ENCODE measurements around the gene PALM. TPM values are rescaled to one million over a fixed set of nuclear protein-coding genes. Genes with fewer than 3 reads are reported as not detected.
A peak's percentile ranks its signal among the peaks of the same experiment; 100 is the strongest.

The PALM gene, protein sequence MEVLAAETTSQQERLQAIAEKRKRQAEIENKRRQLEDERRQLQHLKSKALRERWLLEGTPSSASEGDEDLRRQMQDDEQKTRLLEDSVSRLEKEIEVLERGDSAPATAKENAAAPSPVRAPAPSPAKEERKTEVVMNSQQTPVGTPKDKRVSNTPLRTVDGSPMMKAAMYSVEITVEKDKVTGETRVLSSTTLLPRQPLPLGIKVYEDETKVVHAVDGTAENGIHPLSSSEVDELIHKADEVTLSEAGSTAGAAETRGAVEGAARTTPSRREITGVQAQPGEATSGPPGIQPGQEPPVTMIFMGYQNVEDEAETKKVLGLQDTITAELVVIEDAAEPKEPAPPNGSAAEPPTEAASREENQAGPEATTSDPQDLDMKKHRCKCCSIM
- 2.2 TPM for total RNA-seq
- 11.7 TPM for polyA plus RNA-seq
- long read RNA-seq, donor 1, result 0 reads
- long read RNA-seq, donor 2, partial matches to known transcripts, result 0 of 3 reads
- long read RNA-seq, donor 2, other reads (novel, unspliced or antisense), result 0 of 3 reads
- long read RNA-seq, donor 3, result 0 reads
- long read RNA-seq, donor 4, partial matches to known transcripts, result 0 of 3 reads
- long read RNA-seq, donor 4, other reads (novel, unspliced or antisense), result 0 of 3 reads
- long read RNA-seq, donor 5, partial matches to known transcripts, result 0 of 6 reads
- long read RNA-seq, donor 5, other reads (novel, unspliced or antisense), result 0 of 6 reads
- long read RNA-seq, donor 6, partial matches to known transcripts, result 0 of 1 reads
- long read RNA-seq, donor 6, other reads (novel, unspliced or antisense), result 0 of 1 reads
- long read RNA-seq, donor 7, result 0 reads
- long read RNA-seq, donor 8, result 0 reads
- long read RNA-seq, donor 9, partial matches to known transcripts, result 0 of 1 reads
- long read RNA-seq, donor 9, other reads (novel, unspliced or antisense), result 0 of 1 reads
- long read RNA-seq, donor 10, partial matches to known transcripts, result 0 of 2 reads
- long read RNA-seq, donor 10, other reads (novel, unspliced or antisense), result 0 of 2 reads

DNA sequence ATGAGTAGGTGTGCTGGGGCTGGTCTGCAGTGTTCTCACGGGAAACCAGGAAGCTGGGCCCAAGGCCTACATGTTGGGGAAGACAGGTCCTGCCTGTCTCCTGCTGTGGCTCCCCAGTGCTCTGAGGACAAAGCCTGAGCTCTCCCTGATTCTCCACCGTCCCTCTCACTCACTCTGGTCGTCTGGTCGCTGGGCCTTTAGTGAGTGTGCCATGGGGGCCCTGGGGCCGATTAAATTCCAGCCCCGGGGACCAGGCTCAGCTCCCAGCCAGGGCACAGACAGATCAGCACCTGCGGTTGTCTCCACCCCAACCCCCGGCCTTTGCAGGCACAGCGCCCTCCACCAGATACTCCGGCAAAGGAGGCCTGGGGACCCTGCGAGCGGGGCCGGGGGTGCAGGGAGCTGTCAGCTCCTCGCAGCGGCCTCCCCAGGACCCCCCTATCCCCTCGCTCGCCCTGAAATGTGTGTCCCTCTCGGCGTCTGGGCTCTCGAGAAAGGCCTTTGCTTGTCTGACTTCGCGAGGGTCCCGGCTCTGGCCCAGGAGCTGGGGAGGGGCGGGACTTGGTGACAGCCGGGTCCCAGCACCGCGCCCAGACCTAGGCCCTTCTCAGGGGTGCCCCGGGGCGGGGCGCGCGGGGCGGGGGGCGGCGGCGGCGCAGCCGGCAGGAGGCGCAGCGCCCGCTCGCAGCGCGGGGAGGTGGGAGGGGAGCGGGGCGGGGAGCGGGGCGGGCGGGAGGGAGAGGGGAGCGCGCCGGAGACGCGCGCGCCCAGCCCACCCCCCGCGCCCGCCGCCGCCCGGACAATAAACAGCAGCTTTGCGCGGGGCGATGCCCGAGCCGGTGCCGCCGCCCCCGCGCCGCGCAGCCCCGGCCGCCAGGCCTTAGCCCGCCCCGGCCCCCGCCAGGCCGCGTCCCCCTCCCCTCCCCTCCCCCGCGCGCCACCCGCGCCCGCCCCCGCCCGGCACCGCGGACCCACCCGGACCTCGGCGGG, at the start of gene PALM:
PALM (plus strand) TSS at position 782 of the 990 bp plus-strand sequence. CDS start 212 bp downstream, outside the sequence.
- H3K4me1 ChIP-seq (ENCODE audit: control insufficient read depth in 2 of 2, insufficient read depth in 2 of 2, low read length in 2 of 2), result peaks cover 3 to 5% of the 10 kb centered on the region in 2 donors
- 14% methylated on average over 89 of the region's 93 CpGs for WGBS

DNA sequence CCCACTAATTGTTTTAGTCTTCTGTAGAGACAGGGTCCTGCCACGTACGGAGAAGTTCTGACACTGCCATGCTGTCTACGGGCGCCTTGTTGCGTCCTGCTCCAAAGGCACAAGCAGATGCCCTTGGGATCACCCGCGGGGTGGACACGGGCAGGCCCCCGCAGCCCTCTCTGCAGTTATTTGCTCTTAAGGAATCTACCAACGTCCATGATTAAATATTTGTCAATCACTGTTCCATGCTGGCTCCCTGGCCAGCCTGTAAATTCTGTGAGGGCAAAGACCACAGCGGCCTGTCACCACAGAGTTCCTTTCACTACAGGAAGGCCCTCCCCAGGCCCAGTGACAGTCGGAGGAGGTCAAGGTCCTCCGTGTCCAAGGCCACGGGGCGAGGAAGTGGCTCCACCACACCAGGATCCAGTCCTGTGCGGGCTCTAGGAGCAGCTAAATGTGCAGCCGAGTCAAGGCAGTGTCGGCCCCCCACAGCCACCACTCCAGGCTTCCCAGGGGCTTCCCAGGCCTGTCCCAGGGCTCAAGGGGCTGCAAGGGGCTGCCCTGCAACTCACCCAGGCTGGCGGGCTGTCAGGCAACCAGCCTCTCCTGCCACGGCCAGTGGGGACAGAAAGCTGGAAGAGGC, 47.8 kb upstream of the PALM start:
- Histone ChIP-seq H3K27me3 (ENCODE audit: control insufficient read depth in 2 of 2, insufficient read depth in 1 of 2, low read length in 1 of 2) (no peaks in the 10 kb centered on the region), H3K36me3 (ENCODE audit: control insufficient read depth in 2 of 2, insufficient read depth in 2 of 2, low read length in 1 of 2) (peaks cover 21 to 26% of the 10 kb centered on the region in 2 donors), H3K4me1 (ENCODE audit: control insufficient read depth in 2 of 2, insufficient read depth in 2 of 2, low read length in 2 of 2) (peaks cover 25 to 40% of the 10 kb centered on the region in 2 donors), H3K9me3 (ENCODE audit: control insufficient read depth in 2 of 2, insufficient read depth in 1 of 2, low read length in 1 of 2) (peaks cover 0 to 12% of the 10 kb centered on the region in 2 donors), H3K4me3 (ENCODE audit: low read length in 2 of 2) (peak overlapping the region; percentile 66 to 95), H3K27ac (ENCODE audit: low read depth in 1 of 2, low read length in 1 of 2) (peak overlapping the region; percentile 82 to 89)
- DNase-seq (ENCODE audit: low read depth in 6 of 9, low spot score in 9 of 9), result no peak
- WGBS, result 40% methylated on average over 20 of the region's 20 CpGs

More for the DNA sequence above, at the start of gene PALM:
- no peak for DNase-seq (ENCODE audit: low read depth in 6 of 9, low spot score in 9 of 9)
- no peaks in the 10 kb centered on the region for H3K36me3 ChIP-seq (ENCODE audit: control insufficient read depth in 2 of 2, insufficient read depth in 2 of 2, low read length in 1 of 2)
- H3K27me3 ChIP-seq (ENCODE audit: control insufficient read depth in 2 of 2, insufficient read depth in 1 of 2, low read length in 1 of 2), result peaks cover 32 to 65% of the 10 kb centered on the region in 2 donors
- peak within 1 kb of the TSS in 1 of 2 donors; percentile 46 for H3K4me3 ChIP-seq (ENCODE audit: low read length in 2 of 2)
- H3K9me3 ChIP-seq (ENCODE audit: control insufficient read depth in 2 of 2, insufficient read depth in 1 of 2, low read length in 1 of 2), result peaks cover 5 to 7% of the 10 kb centered on the region in 2 donors
- H3K27ac ChIP-seq (ENCODE audit: low read depth in 1 of 2, low read length in 1 of 2), result no peak within 1 kb of the TSS

DNA sequence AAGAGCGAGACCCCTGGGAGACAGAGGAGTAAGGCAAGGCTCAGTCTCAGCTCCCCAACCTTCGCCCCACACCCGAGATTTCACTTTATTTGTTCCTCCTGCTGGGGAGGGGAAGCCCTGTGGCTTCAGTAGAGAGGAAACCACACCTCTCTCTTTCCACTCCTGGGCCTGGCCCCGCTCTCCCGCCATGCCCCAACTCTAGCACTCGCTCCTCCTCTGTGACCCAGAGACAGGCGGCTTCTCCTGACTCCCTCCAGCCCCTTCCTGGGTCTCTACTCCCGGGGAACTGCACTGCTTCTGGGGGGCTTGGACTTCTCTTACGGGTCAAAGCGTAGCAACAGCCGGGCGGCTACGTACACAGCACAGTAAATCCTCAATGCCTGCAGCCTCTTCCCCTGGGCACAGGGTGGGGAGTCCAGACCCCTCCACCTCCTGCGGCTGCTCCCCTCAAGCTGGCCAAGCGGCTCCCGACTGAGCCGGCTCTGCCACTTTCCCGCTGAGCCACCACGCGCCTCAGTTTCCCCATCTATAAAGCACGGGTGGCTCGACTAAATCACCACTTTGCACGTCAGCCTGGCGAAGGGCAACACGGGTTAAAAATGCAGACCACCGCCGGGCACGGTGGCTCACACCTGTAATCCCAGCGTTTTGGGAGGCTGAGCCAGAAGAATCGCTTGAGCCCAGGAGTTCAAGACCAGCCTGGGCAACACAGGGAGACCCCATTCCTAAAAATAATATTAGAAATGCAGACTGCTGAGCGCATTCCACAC, 47.1 kb upstream of the PALM start:
- 4% methylated on average over 31 of the region's 31 CpGs for WGBS
- no peaks in the 10 kb centered on the region for H3K27me3 ChIP-seq (ENCODE audit: control insufficient read depth in 2 of 2, insufficient read depth in 1 of 2, low read length in 1 of 2)
- peak overlapping the region; percentile 66 to 95 for H3K4me3 ChIP-seq (ENCODE audit: low read length in 2 of 2)
- H3K36me3 ChIP-seq (ENCODE audit: control insufficient read depth in 2 of 2, insufficient read depth in 2 of 2, low read length in 1 of 2), result peaks cover 21 to 26% of the 10 kb centered on the region in 2 donors
- peak overlapping the region; percentile 82 to 89 for H3K27ac ChIP-seq (ENCODE audit: low read depth in 1 of 2, low read length in 1 of 2)
- DNase-seq (ENCODE audit: low read depth in 6 of 9, low spot score in 9 of 9), result peak in 3 of 9 donors; percentile 39 to 72 (median 41)
- peaks cover 25 to 40% of the 10 kb centered on the region in 2 donors for H3K4me1 ChIP-seq (ENCODE audit: control insufficient read depth in 2 of 2, insufficient read depth in 2 of 2, low read length in 2 of 2)
- peaks cover 0 to 12% of the 10 kb centered on the region in 2 donors for H3K9me3 ChIP-seq (ENCODE audit: control insufficient read depth in 2 of 2, insufficient read depth in 1 of 2, low read length in 1 of 2)

DNA sequence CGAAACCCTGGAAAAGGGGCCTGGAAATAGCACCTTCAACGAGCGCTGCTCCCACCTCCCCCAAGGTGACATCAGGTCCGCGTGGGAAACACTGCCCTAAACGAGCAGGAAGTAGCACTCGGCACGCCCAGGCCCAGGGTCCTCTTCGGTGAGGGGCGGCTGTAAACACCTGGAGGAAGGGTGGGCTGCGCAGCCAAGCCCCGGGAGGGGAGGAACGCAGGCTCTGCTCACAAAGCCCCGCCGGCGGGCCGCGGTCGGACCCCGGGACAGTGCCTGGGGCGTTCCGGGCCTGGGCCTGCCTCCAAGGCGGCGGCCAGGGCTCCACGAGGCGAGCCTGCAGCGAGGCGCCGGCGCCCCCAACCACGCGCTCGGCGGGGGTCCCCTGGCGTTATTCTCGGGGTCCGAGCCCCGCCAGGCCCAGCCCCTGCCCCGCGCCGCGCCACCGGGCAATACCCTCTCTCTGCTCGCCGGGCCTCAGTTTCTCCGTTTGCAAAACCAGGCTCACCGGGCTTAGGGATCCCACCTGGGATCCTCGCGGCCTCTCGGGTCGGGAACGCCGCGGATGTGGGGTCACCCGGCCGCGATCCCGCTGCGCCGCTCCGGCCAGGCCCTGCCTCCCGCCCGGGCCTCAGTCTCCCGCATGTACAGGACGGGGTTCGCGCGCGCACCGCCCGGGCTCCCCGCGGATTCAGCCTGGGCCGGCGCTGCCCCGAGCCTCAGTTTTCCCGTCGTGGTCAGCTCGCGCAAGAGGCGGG, 46.4 kb upstream of the PALM start:
- Histone ChIP-seq H3K4me3 (ENCODE audit: low read length in 2 of 2) (peak overlapping the region; percentile 66 to 95), H3K9me3 (ENCODE audit: control insufficient read depth in 2 of 2, insufficient read depth in 1 of 2, low read length in 1 of 2) (peaks cover 0 to 18% of the 10 kb centered on the region in 2 donors), H3K27me3 (ENCODE audit: control insufficient read depth in 2 of 2, insufficient read depth in 1 of 2, low read length in 1 of 2) (no peaks in the 10 kb centered on the region), H3K36me3 (ENCODE audit: control insufficient read depth in 2 of 2, insufficient read depth in 2 of 2, low read length in 1 of 2) (peaks cover 16 to 20% of the 10 kb centered on the region in 2 donors), H3K27ac (ENCODE audit: low read depth in 1 of 2, low read length in 1 of 2) (peak overlapping the region; percentile 82 to 89), H3K4me1 (ENCODE audit: control insufficient read depth in 2 of 2, insufficient read depth in 2 of 2, low read length in 2 of 2) (peaks cover 25 to 40% of the 10 kb centered on the region in 2 donors)
- under 1% methylated on average over 81 of the region's 81 CpGs for WGBS
- DNase-seq (ENCODE audit: low read depth in 6 of 9, low spot score in 9 of 9), result peak in 5 of 9 donors; percentile 40 to 79 (median 54)

DNA sequence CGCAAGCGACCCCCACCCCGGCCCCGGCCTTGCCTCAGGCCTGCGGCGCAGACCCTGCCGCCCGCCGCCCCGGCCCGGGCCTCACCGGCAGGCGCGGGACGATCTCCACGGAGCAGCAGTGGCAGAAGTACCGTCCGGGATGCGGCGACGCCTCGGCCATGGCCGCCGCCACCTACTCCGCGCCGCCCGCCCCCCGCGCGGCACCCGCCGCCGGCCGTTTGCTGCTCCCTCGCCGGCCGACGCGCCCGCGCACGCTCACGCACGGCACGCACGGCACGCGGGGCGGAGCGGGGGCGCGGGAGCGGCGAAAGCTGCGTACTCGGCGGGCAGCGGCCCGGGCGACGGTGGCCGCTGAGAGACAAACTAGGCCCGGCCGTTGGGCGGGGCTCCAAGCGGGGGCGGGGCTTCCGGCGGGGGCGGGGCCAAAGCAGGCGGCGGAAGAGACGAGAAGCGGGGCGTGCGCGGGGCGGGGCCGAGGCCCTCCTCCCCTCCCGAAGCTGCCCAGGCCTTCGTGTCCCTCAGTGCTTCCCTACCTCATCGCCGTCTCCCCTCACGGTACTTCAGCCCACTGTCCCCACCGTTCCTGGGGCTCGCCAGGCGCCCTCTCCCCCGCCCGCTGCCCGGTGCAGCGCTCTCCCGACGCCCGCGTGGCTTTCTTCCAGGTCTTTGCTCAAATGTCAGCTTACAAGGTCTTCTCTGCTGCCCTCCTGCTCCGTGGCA, 45.6 kb upstream of the PALM start, which contains the start of gene RNF126:
RNF126 (minus strand) TSS at position 253 of the 720 bp plus-strand sequence; CDS start at position 160, 93 bp downstream.
- peaks cover 0 to 23% of the 10 kb centered on the region in 2 donors for H3K9me3 ChIP-seq (ENCODE audit: control insufficient read depth in 2 of 2, insufficient read depth in 1 of 2, low read length in 1 of 2)
- peaks cover 0 to 3% of the 10 kb centered on the region in 2 donors for H3K27me3 ChIP-seq (ENCODE audit: control insufficient read depth in 2 of 2, insufficient read depth in 1 of 2, low read length in 1 of 2)
- DNase-seq (ENCODE audit: low read depth in 6 of 9, low spot score in 9 of 9), result peak in 7 of 9 donors; percentile 71 to 92 (median 82)
- 1% methylated on average over 97 of the region's 97 CpGs for WGBS
- peak within 1 kb of the TSS; percentile 66 to 95 for H3K4me3 ChIP-seq (ENCODE audit: low read length in 2 of 2)
- peaks cover 9 to 12% of the 10 kb centered on the region in 2 donors for H3K36me3 ChIP-seq (ENCODE audit: control insufficient read depth in 2 of 2, insufficient read depth in 2 of 2, low read length in 1 of 2)
- H3K27ac ChIP-seq (ENCODE audit: low read depth in 1 of 2, low read length in 1 of 2), result peak within 1 kb of the TSS; percentile 82 to 89
- peaks cover 25 to 40% of the 10 kb centered on the region in 2 donors for H3K4me1 ChIP-seq (ENCODE audit: control insufficient read depth in 2 of 2, insufficient read depth in 2 of 2, low read length in 2 of 2)

DNA sequence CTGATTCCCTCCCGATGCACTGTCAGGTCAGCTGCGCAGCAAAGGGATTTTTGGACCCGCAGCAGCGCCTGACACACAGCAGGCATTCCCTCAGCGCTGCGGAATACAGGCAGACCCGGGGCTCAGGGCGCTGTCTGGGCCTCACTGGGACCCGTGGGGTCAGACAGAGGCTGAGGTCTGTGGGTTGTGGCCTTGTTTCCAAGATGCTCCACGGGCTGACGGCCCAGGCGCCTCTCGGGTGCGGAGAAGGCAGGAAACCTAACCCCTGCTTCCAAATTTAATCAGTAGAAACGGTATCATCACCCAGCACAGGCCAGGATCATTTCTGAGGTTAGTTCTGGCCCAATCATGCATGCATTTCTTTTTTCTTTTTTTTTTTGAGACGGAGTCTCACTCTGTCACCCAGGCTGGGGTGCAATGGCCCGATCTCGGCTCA, 45.0 kb upstream of the PALM start:
- no peak for DNase-seq (ENCODE audit: low read depth in 6 of 9, low spot score in 9 of 9)
- 73% methylated on average over 18 of the region's 18 CpGs for WGBS
- Histone ChIP-seq H3K9me3 (ENCODE audit: control insufficient read depth in 2 of 2, insufficient read depth in 1 of 2, low read length in 1 of 2) (peaks cover 0 to 27% of the 10 kb centered on the region in 2 donors), H3K36me3 (ENCODE audit: control insufficient read depth in 2 of 2, insufficient read depth in 2 of 2, low read length in 1 of 2) (peaks cover 4 to 7% of the 10 kb centered on the region in 2 donors), H3K4me1 (ENCODE audit: control insufficient read depth in 2 of 2, insufficient read depth in 2 of 2, low read length in 2 of 2) (peaks cover 25 to 40% of the 10 kb centered on the region in 2 donors), H3K27ac (ENCODE audit: low read depth in 1 of 2, low read length in 1 of 2) (peak overlapping the region; percentile 67 to 73), H3K4me3 (ENCODE audit: low read length in 2 of 2) (peak overlapping the region; percentile 46 to 95), H3K27me3 (ENCODE audit: control insufficient read depth in 2 of 2, insufficient read depth in 1 of 2, low read length in 1 of 2) (peaks cover 0 to 3% of the 10 kb centered on the region in 2 donors)
